Measurements from ENCODE around the gene BIRC2.
A peak's percentile ranks its signal among the peaks of the same experiment; 100 is the strongest.

BIRC2 gene

DNA sequence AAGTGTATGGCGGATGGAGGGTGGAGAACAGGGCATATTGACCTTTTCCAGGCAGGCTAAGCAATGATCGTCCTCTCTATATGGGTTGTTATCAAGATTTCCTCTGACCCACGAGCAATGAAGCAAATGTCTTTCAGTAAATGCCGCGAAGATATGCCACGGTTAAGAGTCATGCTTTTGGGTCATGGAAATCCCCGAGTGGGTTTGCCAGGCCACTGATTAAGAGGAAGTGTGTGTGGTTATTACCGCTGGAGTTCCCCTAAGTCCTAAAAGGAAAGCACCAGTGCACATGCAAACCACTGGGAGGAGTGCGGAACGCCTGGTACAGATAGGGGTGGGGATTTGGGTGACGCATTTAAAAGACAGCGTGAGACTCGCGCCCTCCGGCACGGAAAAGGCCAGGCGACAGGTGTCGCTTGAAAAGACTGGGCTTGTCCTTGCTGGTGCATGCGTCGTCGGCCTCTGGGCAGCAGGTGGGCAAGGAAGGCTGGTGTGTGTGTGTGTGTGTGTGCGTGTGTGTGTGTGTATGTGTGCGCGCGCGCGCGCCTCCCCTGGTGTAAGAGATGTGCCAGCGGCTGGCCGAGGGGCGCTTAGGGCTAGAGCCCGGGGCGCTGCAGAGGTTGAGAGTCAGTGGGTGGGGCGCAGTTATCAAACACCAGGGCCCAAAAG, 29.8 kb upstream of the BIRC2 start, which contains the start of gene BIRC3 (continued):
- TF ChIP-seq PRDM2 (tag by site-specific recombination; IDR thresholded peaks at IDR 0.05; ENCODE audit: borderline replicate concordance) (no peak), GLIS1 (tag by site-specific recombination; IDR thresholded peaks at IDR 0.05) (peak; percentile 78), ZNF132 (tag by site-specific recombination; IDR thresholded peaks at IDR 0.05; ENCODE audit: borderline replicate concordance) (no peak), ZNF639 (tag by site-specific recombination; IDR thresholded peaks at IDR 0.05) (no peak), KLF16 (tag by site-specific recombination; IDR thresholded peaks at IDR 0.05) (peak; percentile 52), ZNF324 (tag by site-specific recombination; IDR thresholded peaks at IDR 0.05) (peak; percentile 79), ZNF785 (tag by site-specific recombination; IDR thresholded peaks at IDR 0.05) (no peak), ZNF645 (tag by site-specific recombination; IDR thresholded peaks at IDR 0.05) (no peak), ZNF707 (tag by site-specific recombination; IDR thresholded peaks at IDR 0.05) (no peak), BCL11B (tag by site-specific recombination; IDR thresholded peaks at IDR 0.05; ENCODE audit: low read depth) (peak; percentile 79), ZNF837 (tag by site-specific recombination; IDR thresholded peaks at IDR 0.05) (no peak), ZBTB21 (tag by site-specific recombination; IDR thresholded peaks at IDR 0.05) (peak; percentile 29; the same call in 1 of the 2 replicates), MZF1 (tag by site-specific recombination; IDR thresholded peaks at IDR 0.05; ENCODE audit: borderline replicate concordance) (peak; percentile 93), ZNF610 (tag by site-specific recombination; IDR thresholded peaks at IDR 0.05; ENCODE audit: borderline replicate concordance) (no peak), ZBTB17 (tag by site-specific recombination; IDR thresholded peaks at IDR 0.05) (peak; percentile 88), ZNF335 (tag by site-specific recombination; conservative IDR thresholded peaks at IDR 0.05) (peak; percentile 87), ZNF155 (tag by site-specific recombination; IDR thresholded peaks at IDR 0.05) (no peak), ZNF561 (tag by site-specific recombination; IDR thresholded peaks at IDR 0.05; ENCODE audit: borderline replicate concordance) (peak; percentile 61; the same call in 1 of the 2 replicates), SALL2 (tag by site-specific recombination; IDR thresholded peaks at IDR 0.05; ENCODE audit: borderline replicate concordance) (no peak), ZNF664 (tag by site-specific recombination; IDR thresholded peaks at IDR 0.05) (no peak), ZNF776 (tag by site-specific recombination; IDR thresholded peaks at IDR 0.05; ENCODE audit: borderline replicate concordance) (no peak), ZNF19 (tag by site-specific recombination; IDR thresholded peaks at IDR 0.05; ENCODE audit: low read depth) (no peak), ZNF37A (tag by site-specific recombination; IDR thresholded peaks at IDR 0.05) (no peak), ZNF175 (tag by site-specific recombination; IDR thresholded peaks at IDR 0.05) (no peak), PRDM1 (tag by site-specific recombination; IDR thresholded peaks at IDR 0.05) (no peak)
- TF ChIP-seq, protein P1, sequence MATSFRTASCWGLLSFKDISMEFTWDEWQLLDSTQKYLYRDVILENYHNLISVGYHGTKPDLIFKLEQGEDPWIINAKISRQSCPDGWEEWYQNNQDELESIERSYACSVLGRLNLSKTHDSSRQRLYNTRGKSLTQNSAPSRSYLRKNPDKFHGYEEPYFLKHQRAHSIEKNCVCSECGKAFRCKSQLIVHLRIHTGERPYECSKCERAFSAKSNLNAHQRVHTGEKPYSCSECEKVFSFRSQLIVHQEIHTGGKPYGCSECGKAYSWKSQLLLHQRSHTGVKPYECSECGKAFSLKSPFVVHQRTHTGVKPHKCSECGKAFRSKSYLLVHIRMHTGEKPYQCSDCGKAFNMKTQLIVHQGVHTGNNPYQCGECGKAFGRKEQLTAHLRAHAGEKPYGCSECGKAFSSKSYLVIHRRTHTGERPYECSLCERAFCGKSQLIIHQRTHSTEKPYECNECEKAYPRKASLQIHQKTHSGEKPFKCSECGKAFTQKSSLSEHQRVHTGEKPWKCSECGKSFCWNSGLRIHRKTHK (tag by site-specific recombination; IDR thresholded peaks at IDR 0.05) = no peak
- TF ChIP-seq, protein P2, sequence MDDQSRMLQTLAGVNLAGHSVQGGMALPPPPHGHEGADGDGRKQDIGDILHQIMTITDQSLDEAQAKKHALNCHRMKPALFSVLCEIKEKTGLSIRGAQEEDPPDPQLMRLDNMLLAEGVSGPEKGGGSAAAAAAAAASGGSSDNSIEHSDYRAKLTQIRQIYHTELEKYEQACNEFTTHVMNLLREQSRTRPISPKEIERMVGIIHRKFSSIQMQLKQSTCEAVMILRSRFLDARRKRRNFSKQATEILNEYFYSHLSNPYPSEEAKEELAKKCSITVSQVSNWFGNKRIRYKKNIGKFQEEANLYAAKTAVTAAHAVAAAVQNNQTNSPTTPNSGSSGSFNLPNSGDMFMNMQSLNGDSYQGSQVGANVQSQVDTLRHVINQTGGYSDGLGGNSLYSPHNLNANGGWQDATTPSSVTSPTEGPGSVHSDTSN (CRISPR knock-in tag; IDR thresholded peaks at IDR 0.05) = no peak
- TF ChIP-seq, protein P3, sequence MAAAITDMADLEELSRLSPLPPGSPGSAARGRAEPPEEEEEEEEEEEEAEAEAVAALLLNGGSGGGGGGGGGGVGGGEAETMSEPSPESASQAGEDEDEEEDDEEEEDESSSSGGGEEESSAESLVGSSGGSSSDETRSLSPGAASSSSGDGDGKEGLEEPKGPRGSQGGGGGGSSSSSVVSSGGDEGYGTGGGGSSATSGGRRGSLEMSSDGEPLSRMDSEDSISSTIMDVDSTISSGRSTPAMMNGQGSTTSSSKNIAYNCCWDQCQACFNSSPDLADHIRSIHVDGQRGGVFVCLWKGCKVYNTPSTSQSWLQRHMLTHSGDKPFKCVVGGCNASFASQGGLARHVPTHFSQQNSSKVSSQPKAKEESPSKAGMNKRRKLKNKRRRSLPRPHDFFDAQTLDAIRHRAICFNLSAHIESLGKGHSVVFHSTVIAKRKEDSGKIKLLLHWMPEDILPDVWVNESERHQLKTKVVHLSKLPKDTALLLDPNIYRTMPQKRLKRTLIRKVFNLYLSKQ (tag by site-specific recombination; IDR thresholded peaks at IDR 0.05; ENCODE audit: borderline replicate concordance) = no peak
